HG03378 (cell line): ENCODE measurements around the gene DGKH.
"Not testable (repeated sequence)": the region's sequence is repeated elsewhere in the genome, so short reads cannot be mapped to it uniquely, and the experiment has no call there.

Source experiments
- ATAC-seq: cut with Tn5 transposase; IDR thresholded peaks from one replicate; pipeline ENCODE4 v1.9.1; 2021; ENCODE audit warnings: mild to moderate bottlenecking, moderate library complexity; ENCODE audit not compliant: unreplicated experiment

The DGKH gene

GRCh38 chr13:42041011-42041683 is 7.3 kb upstream of the DGKH start:
- ATAC-seq: no peak

- ATAC-seq: no peak
These were observed 6.8 kb upstream of the DGKH start for GRCh38 chr13:42041684-42042035.

- no peak for ATAC-seq
These were observed 4.8 kb upstream of the DGKH start for GRCh38 chr13:42043676-42044075.

DNA sequence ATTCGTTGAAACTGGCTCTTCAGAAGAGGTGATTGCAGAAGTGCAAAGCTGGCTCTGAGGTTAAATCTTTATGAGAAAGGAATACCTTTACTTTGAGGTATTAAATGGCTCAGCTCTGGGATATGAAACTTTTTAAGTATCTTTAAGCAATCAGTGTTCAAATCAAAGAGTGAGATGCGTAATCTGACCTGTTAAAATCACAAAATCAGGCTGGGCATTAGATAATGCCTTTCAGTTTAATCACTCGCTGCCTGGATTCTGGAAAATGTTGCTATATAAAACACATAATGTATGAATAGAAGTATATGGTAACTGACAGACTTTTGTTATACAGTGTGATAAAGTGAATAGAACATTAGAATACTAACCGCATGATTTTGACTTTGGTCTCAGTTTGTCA is 2.0 kb upstream of the DGKH start:
- ATAC-seq: no peak

DNA sequence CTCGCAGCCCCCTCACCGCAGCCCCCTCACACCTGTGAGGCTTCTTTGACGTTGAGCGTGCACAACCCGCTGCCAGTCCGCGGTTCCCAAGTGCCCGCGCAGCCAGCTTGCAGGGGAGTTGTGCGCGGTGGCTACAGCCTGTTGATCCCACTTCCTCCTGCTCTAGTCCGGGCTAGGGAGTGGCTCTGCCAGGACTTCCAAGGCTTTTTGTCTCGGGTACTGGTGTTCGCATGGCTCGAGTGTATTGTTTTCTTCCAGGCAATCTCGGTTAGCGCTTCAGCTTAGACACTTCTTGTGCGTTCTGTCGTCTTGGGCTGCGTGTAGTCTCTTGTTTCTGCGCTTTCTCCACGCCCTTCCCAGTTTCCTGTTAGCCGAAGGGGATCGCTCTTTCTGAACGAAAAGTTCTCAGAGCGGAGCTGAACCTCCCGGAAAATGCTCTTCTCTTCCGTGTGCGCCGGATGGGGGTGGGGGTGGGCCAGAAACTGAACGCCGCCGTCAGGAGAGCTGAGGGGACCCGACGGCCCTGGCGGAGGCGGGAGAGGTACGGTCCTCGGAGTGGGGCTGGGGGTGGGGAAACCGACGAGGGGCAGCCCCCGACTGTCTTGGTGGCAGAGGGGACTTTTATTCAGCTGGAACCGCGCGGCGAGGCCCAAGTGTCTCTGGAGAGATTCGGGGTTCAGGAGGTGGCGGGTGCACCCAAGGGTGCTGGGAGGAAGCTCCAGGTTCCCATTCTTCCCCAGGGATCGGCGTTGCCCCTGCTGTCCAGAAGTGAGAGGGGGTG is 697 bp upstream of the DGKH start:
- ATAC-seq: no peak

- ATAC-seq: peak; percentile 44
These were observed 421 bp downstream of the DGKH start for GRCh38 chr13:42048684-42049453.

GRCh38 chr13:42049454-42049813 is 986 bp downstream of the DGKH start:
- no peak for ATAC-seq

DNA sequence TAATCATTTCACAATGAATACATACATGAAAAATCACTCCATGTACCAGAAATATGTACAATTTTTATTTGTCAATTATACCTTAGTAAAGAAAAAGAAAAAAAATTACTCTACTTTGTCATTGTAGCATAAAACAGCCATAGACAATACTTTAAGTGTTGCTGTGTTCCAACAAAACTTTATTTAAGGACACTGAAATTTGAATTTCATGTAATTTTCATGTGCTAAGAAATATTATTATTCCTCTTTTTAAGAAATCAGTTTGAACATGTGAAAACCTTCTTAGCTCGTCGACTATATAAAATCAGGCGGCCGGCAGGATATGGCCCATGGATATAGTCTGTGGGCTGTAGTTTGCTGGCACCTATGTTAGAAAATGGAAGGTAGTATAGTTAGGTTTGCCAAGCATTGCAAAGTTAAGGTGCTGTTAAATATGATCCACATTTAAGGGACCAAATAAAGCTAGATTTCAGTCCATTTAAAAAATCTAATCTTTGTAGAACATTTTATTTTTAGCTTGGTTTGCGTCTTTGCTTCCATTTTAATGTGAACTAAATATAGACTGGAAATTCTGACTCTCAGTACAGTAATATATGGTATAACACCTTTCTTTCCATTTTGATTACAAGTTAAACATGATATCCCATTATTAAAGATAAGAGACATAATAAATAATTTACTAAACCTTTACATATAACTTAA is 6.5 kb downstream of the DGKH start:
- no peak for ATAC-seq

- no peak for ATAC-seq
These were observed 7.1 kb downstream of the DGKH start for GRCh38 chr13:42055500-42056085.

- ATAC-seq: no peak
These were observed 7.7 kb downstream of the DGKH start for GRCh38 chr13:42056146-42056545.

DNA sequence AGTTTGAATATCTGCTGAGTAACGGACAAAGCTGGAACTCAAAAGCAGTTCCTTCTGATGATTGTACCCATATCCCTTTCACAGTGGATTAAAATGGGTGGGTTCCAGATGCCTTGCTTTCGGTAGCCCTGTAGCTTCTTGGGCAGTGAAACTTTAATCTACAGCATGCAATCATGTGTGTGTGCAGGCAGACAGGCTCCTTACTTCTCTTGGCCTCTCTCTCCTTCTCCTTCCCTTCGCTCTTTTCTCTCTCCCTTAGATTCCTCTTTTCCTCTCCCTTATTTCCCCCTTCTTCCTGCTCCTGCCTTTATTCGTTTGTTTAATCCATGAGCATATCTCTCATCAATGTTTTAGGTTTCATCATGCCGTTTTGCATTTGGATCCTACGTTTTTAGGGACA is 8.1 kb downstream of the DGKH start:
- no peak for ATAC-seq

DNA sequence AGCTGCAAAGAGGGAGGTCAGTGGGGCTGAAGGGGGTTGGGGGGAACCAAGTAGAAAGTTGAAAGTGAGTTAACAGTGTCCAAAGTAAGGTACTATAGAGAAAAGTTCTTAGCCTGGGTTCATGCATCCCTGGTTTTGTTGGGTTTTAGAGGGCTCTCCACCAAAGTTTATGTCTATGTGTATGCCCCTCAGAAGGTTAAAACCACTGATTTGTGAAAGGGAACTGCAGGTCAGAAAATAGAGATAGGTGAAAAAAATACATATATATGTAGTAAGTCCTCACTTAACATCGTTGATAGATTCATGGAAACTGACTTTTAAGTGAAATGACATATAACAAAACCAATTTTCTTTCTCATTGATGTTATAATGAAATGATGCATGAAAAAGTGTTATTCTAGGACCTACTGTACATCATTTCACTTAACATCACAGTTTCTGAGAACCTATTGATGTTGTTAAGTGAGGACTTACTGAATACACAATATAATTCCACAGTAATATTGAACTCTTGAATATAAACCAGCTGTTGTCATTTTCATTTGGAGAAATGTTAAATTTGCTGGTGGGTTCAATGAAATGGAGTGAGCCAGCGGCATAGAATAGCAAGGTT is 9.6 kb downstream of the DGKH start:
- ATAC-seq: no peak

DNA sequence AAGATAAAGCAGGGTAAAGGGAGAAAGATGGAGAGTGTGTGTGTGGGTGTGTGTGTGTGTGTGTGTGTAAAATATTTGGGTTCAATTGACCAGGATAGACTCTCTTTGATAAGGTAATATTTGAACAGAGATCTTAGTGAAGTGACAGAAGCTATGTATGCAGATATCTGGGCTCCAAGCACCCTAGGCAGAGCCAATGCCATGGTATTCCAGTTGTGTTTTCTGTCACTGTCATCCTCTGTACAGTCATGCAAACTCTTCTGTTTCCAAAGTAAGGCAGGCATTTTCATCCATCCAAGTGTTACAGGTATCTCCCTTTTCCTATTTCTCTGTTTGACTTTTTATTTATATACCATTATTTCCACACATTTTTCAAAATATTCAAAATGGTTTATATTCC is 13.5 kb downstream of the DGKH start:
- no peak for ATAC-seq

DNA sequence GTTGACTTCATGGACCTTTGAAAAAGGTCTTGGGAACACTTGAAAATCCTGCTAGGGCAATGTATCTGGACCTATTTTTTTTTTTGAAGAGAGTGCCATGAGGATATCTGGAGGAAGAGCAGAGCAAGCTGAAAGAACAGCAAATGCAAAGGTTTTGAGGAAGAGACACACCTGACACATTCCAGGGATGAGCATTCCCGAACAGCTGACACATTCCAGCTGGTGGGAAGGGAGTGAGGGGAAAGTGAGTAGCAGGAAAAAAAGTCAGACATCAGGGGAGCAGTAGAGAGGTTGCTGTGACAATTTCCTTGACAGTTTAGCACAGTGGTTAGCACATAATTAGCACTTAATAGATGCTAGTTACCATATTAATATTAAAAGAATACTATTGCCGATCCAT is 14.7 kb downstream of the DGKH start:
- no peak for ATAC-seq

DNA sequence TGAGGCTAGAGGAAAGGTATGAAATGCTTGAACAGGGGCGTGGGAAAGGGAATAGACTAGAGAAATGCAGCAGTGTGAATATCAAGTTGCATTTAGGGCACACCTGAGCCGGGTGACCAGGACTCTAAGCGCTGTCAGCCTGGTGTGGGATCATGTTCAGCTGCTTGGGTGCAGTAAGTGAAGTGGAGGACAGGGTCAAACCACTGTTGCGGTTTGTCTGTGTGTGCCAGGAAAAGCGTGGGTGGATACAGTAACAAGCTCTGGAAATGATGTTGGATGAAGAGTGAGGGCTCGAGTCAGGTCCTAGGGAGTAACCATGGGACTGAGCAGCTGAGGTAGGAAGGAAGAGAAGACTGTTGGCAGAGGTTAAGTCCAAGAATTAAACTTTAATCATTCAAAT is 15.8 kb downstream of the DGKH start:
- ATAC-seq: no peak

DNA sequence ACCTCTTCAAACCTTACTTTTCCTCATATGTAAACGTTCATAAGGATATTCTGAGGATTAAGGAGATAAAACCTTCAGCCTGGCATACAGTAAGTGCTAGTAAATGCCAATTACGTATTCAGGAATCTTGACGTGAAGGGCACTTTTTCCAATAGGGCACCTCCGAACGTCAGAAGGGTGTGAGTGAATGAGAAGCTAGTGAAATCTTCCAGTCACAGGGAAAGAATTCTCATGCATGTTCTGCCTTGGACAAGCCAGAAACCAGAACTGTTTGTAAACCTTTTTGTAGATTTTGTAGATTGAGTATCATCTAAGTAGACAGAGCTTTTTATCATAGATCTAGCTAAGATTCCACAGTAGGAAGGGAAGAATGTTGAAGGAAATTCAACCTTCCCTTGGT is 16.5 kb downstream of the DGKH start:
- ATAC-seq: no peak

- ATAC-seq: no peak
These were observed 17.0 kb downstream of the DGKH start for GRCh38 chr13:42065414-42065813.

GRCh38 chr13:42066542-42066941 is 18.1 kb downstream of the DGKH start:
- no peak for ATAC-seq

GRCh38 chr13:42068886-42069285 is 20.4 kb downstream of the DGKH start:
- ATAC-seq: no peak

GRCh38 chr13:42070599-42070998 is 22.2 kb downstream of the DGKH start:
- not testable (repeated sequence) for ATAC-seq

DNA sequence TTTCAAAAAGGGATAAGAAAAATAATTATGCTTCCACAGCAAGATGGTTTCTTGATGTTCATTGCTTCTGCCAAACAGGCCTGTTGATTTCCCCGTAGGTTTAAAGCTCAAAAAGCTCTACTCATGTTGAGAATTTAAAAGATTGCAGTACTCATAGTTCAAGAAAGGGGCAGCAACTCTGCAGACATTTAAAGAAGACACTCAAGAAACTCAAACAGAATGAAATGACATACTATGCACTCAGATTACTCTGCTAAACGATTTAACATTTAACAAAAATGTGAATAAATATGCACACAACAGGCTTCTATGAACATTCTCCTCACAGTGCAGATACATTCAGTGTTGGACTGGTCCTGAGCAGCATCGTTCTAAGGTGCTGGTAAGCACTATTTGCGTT is 22.7 kb downstream of the DGKH start:
- not testable (repeated sequence) for ATAC-seq
